Stimulated activated naive B cell treated with anti-CD40 and anti-IgM and Interleukin-4, amounts not matched to agents 10 μg/mL and 1 μg/mL and 100 μg/mL, for 72 hours (primary cell): ENCODE measurements around the gene ABCC5.
"Not testable (repeated sequence)": the region's sequence is repeated elsewhere in the genome, so short reads cannot be mapped to it uniquely, and the experiment has no call there.

Experiments used
- ATAC-seq, 2 donors: fragments of 150-1000 bp; cut with Tn5 transposase; replicated peaks; 2 replicates each; pipeline ENCODE4 v1.10.0; 2021; ENCODE audit warnings: moderate library complexity in 1 of 2
- DNase-seq: peaks from one replicate; pipeline ENCODE4 v3.0.0; 2021
- H3K27ac Mint-ChIP-seq: one replicate; pipeline ENCODE4 v1.8.0; 2022; ENCODE audit warnings: mild to moderate bottlenecking, mixed read lengths
- H3K27me3 Mint-ChIP-seq, 2 donors: one replicate each; pipeline ENCODE4 v1.8.0; 2022; ENCODE audit warnings: mixed read lengths in 2 of 2
- H3K36me3 Mint-ChIP-seq, 2 donors: one replicate each; pipeline ENCODE4 v1.8.0; 2022; ENCODE audit warnings: mixed read lengths in 2 of 2, mild to moderate bottlenecking in 1 of 2
- H3K4me1 Mint-ChIP-seq, 2 donors: one replicate each; pipeline ENCODE4 v1.8.0; 2022; ENCODE audit warnings: mixed read lengths in 2 of 2, mild to moderate bottlenecking in 1 of 2
- H3K4me3 Mint-ChIP-seq, 2 donors: one replicate each; pipeline ENCODE4 v1.8.0; 2022; ENCODE audit warnings: mild to moderate bottlenecking in 2 of 2, mixed read lengths in 2 of 2, moderate library complexity in 1 of 2
- H3K9me3 Mint-ChIP-seq, 2 donors: one replicate each; pipeline ENCODE4 v1.8.0; 2022; ENCODE audit warnings: mixed read lengths in 2 of 2, mild to moderate bottlenecking in 1 of 2

Gene ABCC5

DNA sequence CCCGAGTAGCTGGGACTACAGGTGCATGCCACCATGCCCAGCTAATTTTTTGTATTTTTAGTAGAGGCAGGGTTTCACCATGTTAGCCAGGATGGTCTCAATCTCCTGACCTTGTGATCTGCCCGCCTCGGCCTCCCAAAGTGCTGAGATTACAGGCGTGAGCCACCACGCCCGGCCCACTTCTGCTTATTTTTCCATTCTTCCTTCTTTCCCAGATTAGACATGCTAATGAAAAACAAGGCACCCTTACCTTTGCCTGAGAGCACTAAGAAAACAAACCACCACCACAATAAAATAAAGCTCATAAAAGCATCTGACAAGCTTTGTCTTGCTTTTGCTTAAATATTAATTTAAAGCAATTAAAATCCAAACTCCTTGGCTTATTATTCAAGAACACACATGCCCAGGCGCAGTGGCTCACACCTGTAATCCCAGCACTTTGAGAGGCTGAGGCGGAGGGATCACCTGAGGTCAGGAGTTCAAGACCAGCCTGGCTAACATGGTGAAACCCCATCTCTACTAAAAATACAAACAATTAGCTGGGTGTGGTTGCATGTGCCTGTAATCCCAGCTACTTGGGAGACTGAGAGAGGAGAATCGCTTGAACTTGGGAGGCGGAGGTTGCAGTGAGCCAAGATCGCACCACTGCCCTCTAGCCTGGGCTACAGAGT lies 10.4 kb downstream of the ABCC5 start:
- not testable (repeated sequence) for H3K27me3 Mint-ChIP-seq, ATAC-seq, DNase-seq, H3K9me3 Mint-ChIP-seq
- Mint-ChIP-seq H3K4me3 (peak overlapping the region; percentile 30 to 58), H3K4me1 (peaks cover 20 to 44% of the 10 kb centered on the region in 2 donors), H3K27ac (peak overlapping the region; percentile 95), H3K36me3 (peaks cover 17 to 24% of the 10 kb centered on the region in 2 donors)

DNA sequence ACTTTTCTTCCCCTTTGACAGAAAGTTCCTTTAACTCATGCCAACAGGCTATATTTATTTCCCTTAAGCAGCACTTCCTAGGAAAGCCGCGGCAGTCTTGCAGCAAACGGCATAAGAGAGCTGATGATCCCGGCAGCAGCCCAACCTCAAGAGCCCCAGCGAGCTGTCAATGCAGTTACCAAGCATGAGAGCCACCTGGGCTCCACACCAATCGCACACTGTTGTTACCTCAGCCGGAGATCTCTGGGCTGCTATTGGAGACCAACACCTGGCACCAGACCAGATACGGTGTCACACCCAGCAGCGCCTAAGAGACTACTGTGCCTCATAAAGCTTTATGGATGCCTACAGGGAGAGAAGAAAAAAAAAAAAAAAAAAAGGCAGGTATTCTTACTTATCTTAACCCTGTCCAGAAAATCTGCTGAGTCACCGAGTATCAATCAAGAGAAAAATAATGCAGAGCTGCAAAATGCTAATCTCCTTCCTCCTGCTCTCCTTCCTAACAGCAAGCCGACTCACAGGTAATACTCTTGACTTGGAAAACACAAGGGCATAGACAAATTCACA lies 11.7 kb downstream of the ABCC5 start:
- peak overlapping the region; percentile 95 for H3K27ac Mint-ChIP-seq
- peak overlapping the region; percentile 81 to 82 for H3K4me3 Mint-ChIP-seq
- ATAC-seq (peak; percentile 87 to 91), DNase-seq (peak; percentile 43)
- H3K9me3 Mint-ChIP-seq: no peaks in the 10 kb centered on the region
- peaks cover 13 to 22% of the 10 kb centered on the region in 2 donors for H3K36me3 Mint-ChIP-seq
- H3K4me1 Mint-ChIP-seq: peaks cover 20 to 44% of the 10 kb centered on the region in 2 donors
- H3K27me3 Mint-ChIP-seq: no peaks in the 10 kb centered on the region

DNA sequence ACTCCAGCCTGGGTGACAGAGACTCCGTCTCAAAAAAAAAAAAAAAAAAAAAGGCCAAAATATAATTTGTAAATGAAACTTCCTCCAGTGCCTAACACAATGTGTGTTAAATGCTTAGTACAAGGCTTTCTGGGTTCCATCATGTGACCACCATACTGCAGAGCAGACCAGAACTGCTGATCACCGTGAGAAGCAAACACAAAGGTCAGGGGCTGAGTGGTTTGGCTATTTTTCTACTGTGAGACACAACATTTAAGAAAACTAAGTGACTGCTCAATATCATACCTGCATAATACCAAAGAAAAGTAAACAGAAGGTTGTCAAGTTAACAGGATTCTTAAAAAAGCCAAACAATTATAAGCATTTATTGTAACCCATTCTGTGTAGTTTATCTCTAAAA lies 13.2 kb downstream of the ABCC5 start:
- no peaks in the 10 kb centered on the region for H3K27me3 Mint-ChIP-seq
- ATAC-seq (no peak), DNase-seq (no peak)
- H3K27ac Mint-ChIP-seq: no peak overlapping the region
- H3K4me3 Mint-ChIP-seq: no peak overlapping the region
- H3K9me3 Mint-ChIP-seq: no peaks in the 10 kb centered on the region
- peaks cover 20 to 44% of the 10 kb centered on the region in 2 donors for H3K4me1 Mint-ChIP-seq
- peaks cover 9 to 16% of the 10 kb centered on the region in 2 donors for H3K36me3 Mint-ChIP-seq

DNA sequence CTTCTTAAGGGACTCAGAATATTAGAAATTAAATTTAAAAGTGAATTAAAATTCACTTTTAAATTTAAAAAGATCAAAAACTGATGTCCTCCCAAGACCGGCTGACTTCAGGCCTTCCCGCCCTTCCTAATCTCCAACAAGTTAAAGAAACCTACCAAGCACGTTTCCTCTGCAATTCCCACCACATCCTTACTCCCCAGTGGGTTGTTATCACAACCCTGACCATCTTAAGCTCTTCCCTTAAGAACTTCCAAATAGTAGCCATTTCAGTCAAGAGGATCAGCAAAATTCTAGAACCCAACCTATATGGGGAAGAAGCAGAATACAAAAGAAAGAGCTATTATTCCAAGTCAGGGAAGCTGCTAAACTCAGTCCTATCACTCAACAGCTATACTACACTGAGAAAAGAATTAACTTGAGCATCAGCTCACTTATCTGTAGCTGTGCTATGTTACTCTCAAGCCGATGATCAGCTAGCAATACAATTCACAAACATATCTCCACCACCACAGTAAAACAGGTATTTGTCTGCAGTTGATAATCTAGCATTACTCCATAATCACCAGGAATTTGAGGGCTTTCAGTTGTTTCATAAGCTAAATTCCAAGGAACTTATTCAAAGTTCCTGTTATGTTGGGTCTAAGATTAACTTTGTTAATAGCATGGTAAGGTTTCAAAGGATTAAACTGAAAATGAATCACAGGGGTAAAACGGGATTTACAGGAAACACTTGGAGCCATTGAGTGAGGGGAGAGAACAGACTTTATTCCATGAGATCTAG lies 14.3 kb downstream of the ABCC5 start:
- Mint-ChIP-seq H3K36me3 (peaks cover 9 to 15% of the 10 kb centered on the region in 2 donors), H3K9me3 (no peaks in the 10 kb centered on the region), H3K27ac (no peak overlapping the region), H3K27me3 (no peaks in the 10 kb centered on the region), H3K4me3 (no peak overlapping the region), H3K4me1 (peaks cover 18 to 38% of the 10 kb centered on the region in 2 donors)
- no peak for ATAC-seq
- DNase-seq: no peak

DNA sequence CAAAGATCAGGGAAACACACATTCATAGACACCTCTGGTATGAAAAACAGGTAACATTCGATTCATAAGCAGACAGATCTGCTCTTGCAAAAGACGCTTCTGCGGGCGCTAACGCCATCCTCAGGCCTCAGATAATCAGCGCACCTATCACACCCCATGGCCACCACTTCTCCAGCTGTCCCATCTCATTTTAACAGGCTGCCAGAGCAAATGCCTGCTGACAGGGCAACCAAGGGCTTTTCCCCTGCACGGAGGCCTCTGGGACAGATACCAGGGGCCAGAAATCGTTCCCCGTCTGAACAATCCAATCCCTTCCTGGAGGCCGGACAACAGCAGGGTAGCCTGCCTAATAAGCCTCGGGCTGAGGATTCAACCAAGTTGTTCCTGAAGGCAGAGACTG lies 15.2 kb downstream of the ABCC5 start:
- DNase-seq (no peak), ATAC-seq (no peak)
- Mint-ChIP-seq H3K9me3 (no peaks in the 10 kb centered on the region), H3K36me3 (peaks cover 6 to 11% of the 10 kb centered on the region in 2 donors), H3K27ac (no peak overlapping the region), H3K4me1 (peaks cover 12 to 29% of the 10 kb centered on the region in 2 donors), H3K4me3 (no peak overlapping the region), H3K27me3 (no peaks in the 10 kb centered on the region)

DNA sequence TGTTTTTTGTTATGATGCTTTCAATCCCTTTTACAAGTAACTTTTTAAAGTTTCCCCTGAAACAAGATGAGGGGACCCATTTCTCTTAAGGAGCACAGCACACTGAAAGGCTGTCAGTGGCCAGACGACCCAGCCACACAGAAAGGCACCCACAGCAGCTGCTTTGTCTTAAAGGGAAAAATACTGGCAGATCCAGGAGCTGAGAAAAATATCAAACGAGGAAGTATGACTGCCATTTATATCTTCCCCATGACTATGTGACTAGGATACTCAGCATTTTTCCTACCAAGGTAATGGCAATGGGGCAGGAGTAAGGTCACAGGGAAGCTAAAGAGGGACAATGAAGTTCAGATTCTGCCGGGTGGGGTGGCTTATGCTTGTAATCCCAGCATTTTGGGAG lies 15.9 kb downstream of the ABCC5 start:
- Mint-ChIP-seq H3K27ac (no peak overlapping the region), H3K27me3 (no peaks in the 10 kb centered on the region), H3K36me3 (peaks cover 6 to 11% of the 10 kb centered on the region in 2 donors), H3K4me1 (peaks cover 9 to 22% of the 10 kb centered on the region in 2 donors), H3K4me3 (no peak overlapping the region), H3K9me3 (no peaks in the 10 kb centered on the region)
- ATAC-seq: no peak
- DNase-seq: no peak

DNA sequence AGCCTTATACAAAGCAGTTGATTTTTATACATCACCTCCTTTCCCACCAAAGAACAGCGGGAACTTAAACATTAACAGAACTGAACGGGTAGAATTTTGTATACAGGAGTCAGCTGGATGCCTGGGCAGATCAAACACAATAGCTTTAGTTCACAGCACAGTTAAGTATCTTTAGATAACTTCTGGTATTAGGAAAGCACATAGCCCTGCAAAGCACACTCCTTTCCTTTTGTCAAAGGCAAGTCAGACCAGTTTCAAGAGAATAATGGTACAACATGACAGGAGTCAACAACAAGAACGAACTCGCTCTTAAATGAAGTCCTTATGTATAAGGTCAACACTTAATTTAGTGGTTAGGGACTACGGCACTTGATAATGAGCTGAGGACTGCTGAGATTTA lies 26.3 kb downstream of the ABCC5 start:
- no peaks in the 10 kb centered on the region for H3K27me3 Mint-ChIP-seq

DNA sequence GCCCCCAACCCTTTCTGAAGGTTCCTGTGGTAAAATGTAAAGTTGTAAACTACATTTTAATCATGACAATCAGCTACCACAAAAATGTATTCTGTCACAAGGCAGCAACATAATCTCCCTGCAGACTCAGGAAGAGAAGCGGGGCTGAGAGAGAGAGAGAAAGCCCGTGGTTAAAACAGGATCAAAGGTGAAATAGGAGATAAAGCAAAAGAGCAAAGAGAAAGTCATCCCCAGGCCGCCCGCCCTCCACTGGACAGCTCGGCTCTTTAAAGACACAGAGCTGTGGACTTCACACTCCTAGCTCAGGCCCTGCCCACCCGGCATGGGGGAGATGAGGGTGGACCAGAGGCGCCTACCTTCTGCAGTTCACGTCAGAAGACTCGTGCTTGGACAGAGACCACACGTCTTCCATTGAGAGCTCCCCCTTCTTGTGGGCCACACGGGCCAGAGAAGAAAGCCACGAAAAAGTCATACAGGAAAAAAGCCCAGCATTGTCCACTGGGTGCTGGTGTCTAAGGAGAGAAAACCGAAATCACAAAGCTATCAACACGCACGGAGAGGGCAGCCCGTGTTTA lies 29.4 kb downstream of the ABCC5 start:
- no peak overlapping the region for H3K27ac Mint-ChIP-seq
- ATAC-seq: no peak
- no peaks in the 10 kb centered on the region for H3K9me3 Mint-ChIP-seq
- H3K4me1 Mint-ChIP-seq: peaks cover 0 to 3% of the 10 kb centered on the region in 2 donors
- peaks cover 17 to 35% of the 10 kb centered on the region in 2 donors for H3K36me3 Mint-ChIP-seq
- no peaks in the 10 kb centered on the region for H3K27me3 Mint-ChIP-seq
- no peak overlapping the region for H3K4me3 Mint-ChIP-seq
- DNase-seq: no peak

More for the DNA sequence above, 26.3 kb downstream of the ABCC5 start:
- no peaks in the 10 kb centered on the region for H3K9me3 Mint-ChIP-seq
- no peak overlapping the region for H3K27ac Mint-ChIP-seq
- H3K4me1 Mint-ChIP-seq: no peaks in the 10 kb centered on the region
- ATAC-seq (no peak), DNase-seq (no peak)
- H3K36me3 Mint-ChIP-seq: peaks cover 15 to 23% of the 10 kb centered on the region in 2 donors
- no peak overlapping the region for H3K4me3 Mint-ChIP-seq

DNA sequence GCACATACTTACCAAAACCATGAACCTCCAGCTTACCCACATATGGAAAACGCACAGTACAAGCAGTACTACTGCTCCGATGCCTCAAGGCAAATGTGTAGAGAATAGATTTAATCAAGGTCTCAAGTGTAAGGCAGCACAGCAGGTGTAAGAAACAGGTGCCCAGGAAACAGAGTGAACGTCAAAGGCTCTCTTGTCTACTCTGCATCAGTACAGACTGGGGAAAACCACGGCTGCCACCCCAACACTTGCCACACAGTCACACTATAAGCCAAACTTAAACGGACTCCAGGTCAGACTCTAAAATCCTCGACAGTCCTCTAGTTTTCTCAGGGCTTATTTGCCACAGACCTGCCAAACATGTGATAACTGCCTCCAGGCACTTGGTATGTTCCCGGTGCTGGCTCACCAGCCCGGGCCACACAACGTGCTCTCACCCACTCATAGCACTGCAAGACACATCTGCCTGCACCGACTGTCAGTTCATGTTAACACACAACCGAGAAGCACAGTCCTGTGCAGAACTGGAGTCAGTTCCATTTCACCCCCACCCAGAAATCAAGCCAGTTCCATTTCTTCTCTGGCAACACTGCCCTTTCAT lies 30.6 kb downstream of the ABCC5 start:
- H3K4me1 Mint-ChIP-seq: peaks cover 0 to 3% of the 10 kb centered on the region in 2 donors
- ATAC-seq (no peak), DNase-seq (no peak)
- no peak overlapping the region for H3K27ac Mint-ChIP-seq
- no peak overlapping the region for H3K4me3 Mint-ChIP-seq
- H3K36me3 Mint-ChIP-seq: peaks cover 22 to 46% of the 10 kb centered on the region in 2 donors
- H3K27me3 Mint-ChIP-seq: no peaks in the 10 kb centered on the region
- H3K9me3 Mint-ChIP-seq: no peaks in the 10 kb centered on the region

DNA sequence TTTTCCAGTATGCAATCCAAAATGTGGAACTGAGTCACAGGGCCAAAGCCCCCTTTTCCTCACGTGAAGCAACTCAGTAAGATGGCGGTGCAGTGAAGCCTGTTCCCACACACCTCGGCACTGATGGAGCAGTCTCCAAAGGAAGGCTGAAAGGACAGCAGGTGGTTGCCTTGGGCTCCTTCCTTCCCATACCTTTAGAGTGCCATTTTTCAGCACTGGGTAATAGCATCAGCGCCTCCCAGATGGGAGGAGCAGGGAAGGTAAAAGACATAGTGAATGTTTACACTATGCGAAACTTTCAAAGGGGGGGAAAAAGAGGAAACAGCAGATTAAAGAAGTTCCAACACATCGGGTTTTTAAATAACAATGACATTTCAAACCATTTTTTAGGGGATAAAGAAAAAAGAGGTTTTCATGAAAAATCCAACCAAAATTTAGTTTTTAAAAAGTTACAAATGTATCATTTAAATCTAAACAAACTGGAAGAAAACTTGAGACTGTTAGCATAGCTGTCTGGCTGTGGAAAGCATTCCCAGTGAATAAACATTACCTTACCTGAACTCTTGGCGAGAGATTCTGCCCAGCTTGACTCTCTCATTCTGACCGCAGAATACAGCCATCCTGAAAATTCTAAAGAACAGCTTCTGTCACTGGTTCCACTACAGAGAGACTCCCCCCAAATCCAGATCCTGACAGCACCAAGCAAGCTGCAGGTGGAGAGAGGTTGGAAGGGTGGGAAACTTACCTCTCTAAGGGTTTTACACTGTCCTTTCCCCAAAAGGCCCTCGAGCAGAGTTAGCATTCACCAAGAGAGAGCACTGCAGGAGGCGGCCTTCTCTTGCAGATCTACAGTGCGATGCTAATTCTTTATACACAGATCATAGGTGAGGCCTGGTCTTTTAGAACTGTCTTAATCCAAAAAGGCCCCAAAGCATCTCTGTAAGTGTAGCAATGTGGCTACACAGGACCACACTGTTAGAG lies 32.6 kb downstream of the ABCC5 start:
- peaks cover 0 to 3% of the 10 kb centered on the region in 2 donors for H3K4me1 Mint-ChIP-seq
- no peaks in the 10 kb centered on the region for H3K9me3 Mint-ChIP-seq
- no peaks in the 10 kb centered on the region for H3K27me3 Mint-ChIP-seq
- H3K4me3 Mint-ChIP-seq: no peak overlapping the region
- H3K36me3 Mint-ChIP-seq: peaks cover 27 to 52% of the 10 kb centered on the region in 2 donors
- no peak overlapping the region for H3K27ac Mint-ChIP-seq
- DNase-seq (no peak), ATAC-seq (no peak)

DNA sequence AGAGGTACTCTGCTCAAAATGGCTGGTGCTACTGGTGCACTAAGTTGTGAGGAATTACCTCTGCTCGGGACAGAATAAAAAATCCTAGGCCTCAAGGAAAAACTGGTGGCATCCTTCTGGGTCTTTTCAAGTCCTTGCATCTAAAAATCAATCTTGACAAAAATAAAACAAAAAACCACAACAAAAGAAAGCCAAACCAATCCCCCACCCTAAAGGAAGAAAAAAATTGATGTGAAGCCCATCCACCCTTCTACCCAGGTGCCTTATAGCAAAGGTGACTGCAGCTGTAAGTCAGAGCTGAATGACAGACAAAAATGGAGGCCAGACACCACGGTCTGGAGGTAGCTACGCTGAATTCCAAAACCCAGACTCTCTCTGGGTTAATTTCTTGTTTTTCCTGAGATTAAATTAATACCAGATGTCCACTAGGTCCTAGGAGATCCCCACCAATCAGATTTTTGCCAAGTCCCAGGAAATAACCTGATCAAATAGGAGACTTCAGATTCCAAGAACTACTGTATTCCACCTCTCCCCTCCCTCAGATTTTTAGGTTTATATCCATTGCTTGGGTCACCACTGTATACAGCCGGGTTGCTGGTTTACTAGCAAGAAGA lies 33.5 kb downstream of the ABCC5 start:
- H3K4me3 Mint-ChIP-seq: no peak overlapping the region
- peaks cover 27 to 52% of the 10 kb centered on the region in 2 donors for H3K36me3 Mint-ChIP-seq
- ATAC-seq: no peak
- no peaks in the 10 kb centered on the region for H3K9me3 Mint-ChIP-seq
- H3K4me1 Mint-ChIP-seq: peaks cover 0 to 3% of the 10 kb centered on the region in 2 donors
- H3K27me3 Mint-ChIP-seq: no peaks in the 10 kb centered on the region
- DNase-seq: no peak
- H3K27ac Mint-ChIP-seq: peak overlapping the region; percentile 31

DNA sequence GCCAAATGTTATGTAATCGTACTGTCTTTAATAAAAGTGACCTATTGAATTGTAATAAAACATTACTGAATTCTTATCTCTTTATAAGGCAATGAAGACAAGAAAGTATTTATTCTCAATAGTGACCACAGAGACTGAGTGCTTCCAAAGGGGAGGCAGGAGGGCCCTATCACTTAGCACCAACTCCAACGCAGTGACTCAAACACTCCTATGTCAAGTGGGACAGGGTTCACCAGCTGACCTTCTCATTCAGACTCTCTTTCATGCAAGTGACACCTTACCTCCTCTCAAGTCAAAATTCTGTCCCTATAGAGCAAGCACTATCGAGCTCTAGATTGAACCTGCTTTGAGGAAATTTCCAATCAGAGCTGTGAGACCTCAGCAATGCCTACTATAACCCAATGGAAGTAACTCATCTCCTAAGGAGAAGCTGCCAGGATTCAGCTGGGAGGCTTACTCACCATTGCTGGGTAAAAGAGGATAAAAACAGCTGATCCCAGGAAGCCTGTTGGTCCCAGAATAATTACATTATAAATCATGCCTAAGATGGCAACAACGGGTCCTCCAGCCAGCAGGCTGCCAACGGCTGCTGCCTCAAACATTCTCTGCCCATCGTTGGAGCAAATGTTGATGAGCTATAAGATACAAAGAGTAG lies 35.6 kb downstream of the ABCC5 start:
- Mint-ChIP-seq H3K36me3 (peaks cover 22 to 43% of the 10 kb centered on the region in 2 donors), H3K4me3 (no peak overlapping the region), H3K27me3 (no peaks in the 10 kb centered on the region), H3K9me3 (no peaks in the 10 kb centered on the region), H3K4me1 (peaks cover 0 to 3% of the 10 kb centered on the region in 2 donors), H3K27ac (no peak overlapping the region)
- DNase-seq (no peak), ATAC-seq (no peak)
